Stimulated activated naive CD8-positive, alpha-beta T cell treated with anti-CD3 and anti-CD28 coated beads, Interleukin-15, amount 100 ng/mL, for 72 hours (primary cell): ENCODE results near the gene H1-8.
A peak's percentile ranks its signal among the peaks of the same experiment; 100 is the strongest.

Source experiments
- ATAC-seq: fragments of 150-1000 bp; cut with Tn5 transposase; 2 replicates; pipeline ENCODE4 v1.10.0; 2021; ENCODE audit warnings: mild to moderate bottlenecking, moderate library complexity
- DNase-seq, 2 donors: peaks; one replicate each; pipeline ENCODE4 v3.0.0; 2021 to 2022
- H3K27ac Mint-ChIP-seq, 2 donors: one replicate each; pipeline ENCODE4 v1.8.0; 2022; ENCODE audit warnings: mild to moderate bottlenecking in 2 of 2, mixed read lengths in 2 of 2, moderate library complexity in 2 of 2
- H3K27me3 Mint-ChIP-seq: one replicate; pipeline ENCODE4 v1.8.0; 2022; ENCODE audit warnings: mixed read lengths
- H3K4me1 Mint-ChIP-seq: one replicate; pipeline ENCODE4 v1.8.0; 2022; ENCODE audit warnings: mild to moderate bottlenecking, mixed read lengths
- H3K4me3 Mint-ChIP-seq, 2 donors: one replicate each; pipeline ENCODE4 v1.8.0; 2022; ENCODE audit warnings: mild to moderate bottlenecking in 2 of 2, mixed read lengths in 2 of 2, moderate library complexity in 1 of 2
- H3K9me3 Mint-ChIP-seq, 2 donors: one replicate each; pipeline ENCODE4 v1.8.0; 2022; ENCODE audit warnings: mixed read lengths in 2 of 2

H1-8 gene

GRCh38 chr3:129579991-129580390 is 37.0 kb downstream of the H1-8 start:
- H3K27ac Mint-ChIP-seq, result no peak overlapping the region
- peaks cover 38% of the 10 kb centered on the region for H3K4me1 Mint-ChIP-seq
- ATAC-seq (no peak), DNase-seq (no peak)
- H3K9me3 Mint-ChIP-seq, result no peaks in the 10 kb centered on the region
- H3K27me3 Mint-ChIP-seq, result no peaks in the 10 kb centered on the region
- no peak overlapping the region for H3K4me3 Mint-ChIP-seq

- ATAC-seq, result no peak
- H3K4me1 Mint-ChIP-seq, result peaks cover 22% of the 10 kb centered on the region
- no peaks in the 10 kb centered on the region for H3K27me3 Mint-ChIP-seq
- no peaks in the 10 kb centered on the region for H3K9me3 Mint-ChIP-seq
- DNase-seq, result no peak
- no peak overlapping the region for H3K27ac Mint-ChIP-seq
- H3K4me3 Mint-ChIP-seq, result no peak overlapping the region
Measured at GRCh38 chr3:129581623-129582022, 38.6 kb downstream of the H1-8 start.

- no peak overlapping the region for H3K27ac Mint-ChIP-seq
- peaks cover 11% of the 10 kb centered on the region for H3K4me1 Mint-ChIP-seq
- no peak overlapping the region for H3K4me3 Mint-ChIP-seq
- DNase-seq, result no peak
- H3K9me3 Mint-ChIP-seq, result no peaks in the 10 kb centered on the region
- ATAC-seq, result no peak
- H3K27me3 Mint-ChIP-seq, result no peaks in the 10 kb centered on the region
Measured at GRCh38 chr3:129582799-129583198, 39.8 kb downstream of the H1-8 start.

GRCh38 chr3:129583289-129583688 is 40.3 kb downstream of the H1-8 start:
- H3K4me1 Mint-ChIP-seq, result peaks cover 6% of the 10 kb centered on the region
- DNase-seq (no peak), ATAC-seq (no peak)
- H3K4me3 Mint-ChIP-seq, result no peak overlapping the region
- no peaks in the 10 kb centered on the region for H3K27me3 Mint-ChIP-seq
- H3K9me3 Mint-ChIP-seq, result no peaks in the 10 kb centered on the region
- H3K27ac Mint-ChIP-seq, result no peak overlapping the region

- Mint-ChIP-seq H3K9me3 (no peaks in the 10 kb centered on the region), H3K4me3 (no peak overlapping the region), H3K4me1 (no peaks in the 10 kb centered on the region), H3K27ac (no peak overlapping the region), H3K27me3 (no peaks in the 10 kb centered on the region)
- no peak for DNase-seq
- no peak for ATAC-seq
Measured at GRCh38 chr3:129584631-129585030, 41.7 kb downstream of the H1-8 start.

GRCh38 chr3:129585949-129586657 is 43.1 kb downstream of the H1-8 start:
- H3K27me3 Mint-ChIP-seq, result no peaks in the 10 kb centered on the region
- H3K27ac Mint-ChIP-seq, result no peak overlapping the region
- no peak overlapping the region for H3K4me3 Mint-ChIP-seq
- no peaks in the 10 kb centered on the region for H3K4me1 Mint-ChIP-seq
- ATAC-seq (peak; percentile 11), DNase-seq (no peak)
- no peaks in the 10 kb centered on the region for H3K9me3 Mint-ChIP-seq

- H3K4me1 Mint-ChIP-seq, result peaks cover 1% of the 10 kb centered on the region
- H3K4me3 Mint-ChIP-seq, result no peak overlapping the region
- DNase-seq (no peak), ATAC-seq (no peak)
- H3K9me3 Mint-ChIP-seq, result no peaks in the 10 kb centered on the region
- H3K27ac Mint-ChIP-seq, result no peak overlapping the region
- peaks cover 4% of the 10 kb centered on the region for H3K27me3 Mint-ChIP-seq
Measured at GRCh38 chr3:129586746-129587430, 43.9 kb downstream of the H1-8 start.

- no peak for ATAC-seq
- Mint-ChIP-seq H3K27me3 (peaks cover 8% of the 10 kb centered on the region), H3K9me3 (no peaks in the 10 kb centered on the region), H3K4me1 (peaks cover 6% of the 10 kb centered on the region), H3K4me3 (no peak overlapping the region), H3K27ac (no peak overlapping the region)
- no peak for DNase-seq
Measured at GRCh38 chr3:129587566-129588210, 44.7 kb downstream of the H1-8 start.

- Mint-ChIP-seq H3K4me3 (no peak overlapping the region), H3K9me3 (no peaks in the 10 kb centered on the region), H3K4me1 (peaks cover 30% of the 10 kb centered on the region), H3K27me3 (peaks cover 32% of the 10 kb centered on the region), H3K27ac (no peak overlapping the region)
- no peak for ATAC-seq
- no peak for DNase-seq
Measured at GRCh38 chr3:129590215-129590614, 47.2 kb downstream of the H1-8 start.

- no peak for DNase-seq
- no peak overlapping the region for H3K27ac Mint-ChIP-seq
Measured at GRCh38 chr3:129591932-129592331, 49.0 kb downstream of the H1-8 start.

GRCh38 chr3:129592381-129593131 is 49.6 kb downstream of the H1-8 start:
- Mint-ChIP-seq H3K4me1 (peaks cover 30% of the 10 kb centered on the region), H3K4me3 (no peak overlapping the region), H3K27ac (peak overlapping the region in 1 of 2 donors; percentile 83), H3K9me3 (no peaks in the 10 kb centered on the region), H3K27me3 (peaks cover 51% of the 10 kb centered on the region)
- no peak for DNase-seq
- ATAC-seq, result no peak

More at GRCh38 chr3:129591932-129592331, 49.0 kb downstream of the H1-8 start:
- Mint-ChIP-seq H3K4me1 (peaks cover 30% of the 10 kb centered on the region), H3K4me3 (no peak overlapping the region), H3K9me3 (no peaks in the 10 kb centered on the region), H3K27me3 (peaks cover 49% of the 10 kb centered on the region)
- ATAC-seq, result no peak

GRCh38 chr3:129593230-129593594 is 50.2 kb downstream of the H1-8 start:
- ATAC-seq, result peak; percentile 0
- H3K27ac Mint-ChIP-seq, result peak overlapping the region in 1 of 2 donors; percentile 83
- no peak for DNase-seq
- H3K27me3 Mint-ChIP-seq, result peaks cover 57% of the 10 kb centered on the region
- no peaks in the 10 kb centered on the region for H3K9me3 Mint-ChIP-seq
- H3K4me3 Mint-ChIP-seq, result peak overlapping the region; percentile 62 to 71
- H3K4me1 Mint-ChIP-seq, result peaks cover 30% of the 10 kb centered on the region

GRCh38 chr3:129593595-129594339 is 50.8 kb downstream of the H1-8 start:
- peaks cover 30% of the 10 kb centered on the region for H3K4me1 Mint-ChIP-seq
- ATAC-seq (peak; percentile 95), DNase-seq (peak; percentile 72 to 92)
- peak overlapping the region; percentile 62 to 71 for H3K4me3 Mint-ChIP-seq
- H3K27me3 Mint-ChIP-seq, result peaks cover 62% of the 10 kb centered on the region
- H3K9me3 Mint-ChIP-seq, result no peaks in the 10 kb centered on the region
- H3K27ac Mint-ChIP-seq, result peak overlapping the region in 1 of 2 donors; percentile 48

GRCh38 chr3:129594409-129594808 is 51.4 kb downstream of the H1-8 start:
- no peak for DNase-seq
- Mint-ChIP-seq H3K4me1 (peaks cover 30% of the 10 kb centered on the region), H3K9me3 (no peaks in the 10 kb centered on the region), H3K27ac (no peak overlapping the region), H3K4me3 (no peak overlapping the region), H3K27me3 (peaks cover 63% of the 10 kb centered on the region)
- no peak for ATAC-seq

- Mint-ChIP-seq H3K9me3 (no peaks in the 10 kb centered on the region), H3K4me1 (peaks cover 30% of the 10 kb centered on the region), H3K27me3 (peaks cover 68% of the 10 kb centered on the region), H3K4me3 (no peak overlapping the region), H3K27ac (peak overlapping the region in 1 of 2 donors; percentile 1)
- ATAC-seq (no peak), DNase-seq (no peak)
Measured at GRCh38 chr3:129594907-129595390, 52.0 kb downstream of the H1-8 start.
